Measurements from ENCODE around the gene PIGQ.
A peak's percentile ranks its signal among the peaks of the same experiment; 100 is the strongest.

DNA sequence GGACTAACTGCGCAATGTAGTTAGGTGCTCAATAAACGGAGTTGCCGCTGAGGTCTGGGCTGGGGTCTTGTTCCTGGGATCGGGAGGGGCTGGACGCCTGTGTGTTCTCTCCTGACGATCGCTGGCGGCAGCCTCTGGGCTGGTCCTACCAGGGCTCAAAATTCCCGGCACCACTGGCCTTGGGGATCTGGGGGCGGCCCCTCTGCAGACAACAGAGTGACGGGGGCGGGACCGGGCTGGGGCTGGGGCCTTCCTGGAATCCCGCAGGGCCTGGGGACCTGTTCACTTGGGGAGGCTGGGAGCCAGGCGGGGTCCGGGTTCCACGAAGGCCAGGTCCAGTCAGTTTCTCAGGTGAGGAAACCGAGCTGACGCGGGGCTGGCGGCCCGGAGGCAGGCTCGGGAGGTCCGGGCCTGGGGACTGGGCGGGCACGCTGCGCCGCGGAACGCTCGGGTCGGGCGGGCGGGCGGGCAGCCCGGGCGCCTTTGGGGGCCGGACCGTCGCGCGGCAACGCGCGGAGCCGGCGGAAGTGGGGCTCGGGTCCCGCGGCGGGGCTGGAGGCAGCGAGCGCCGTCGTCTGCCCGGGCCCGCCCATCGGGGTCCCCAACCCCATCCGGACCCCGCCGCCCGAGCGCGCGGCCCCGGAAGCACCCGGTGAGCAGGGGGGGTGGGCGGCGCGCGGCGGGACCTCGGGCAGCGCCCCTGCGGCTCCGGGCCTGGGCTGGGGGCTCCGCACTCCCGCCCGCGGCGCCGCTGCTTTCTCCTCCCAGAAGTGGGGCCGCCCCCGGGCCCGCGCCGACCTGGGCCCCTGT is at the start of gene PIGQ:
- TF ChIP-seq, protein P1, sequence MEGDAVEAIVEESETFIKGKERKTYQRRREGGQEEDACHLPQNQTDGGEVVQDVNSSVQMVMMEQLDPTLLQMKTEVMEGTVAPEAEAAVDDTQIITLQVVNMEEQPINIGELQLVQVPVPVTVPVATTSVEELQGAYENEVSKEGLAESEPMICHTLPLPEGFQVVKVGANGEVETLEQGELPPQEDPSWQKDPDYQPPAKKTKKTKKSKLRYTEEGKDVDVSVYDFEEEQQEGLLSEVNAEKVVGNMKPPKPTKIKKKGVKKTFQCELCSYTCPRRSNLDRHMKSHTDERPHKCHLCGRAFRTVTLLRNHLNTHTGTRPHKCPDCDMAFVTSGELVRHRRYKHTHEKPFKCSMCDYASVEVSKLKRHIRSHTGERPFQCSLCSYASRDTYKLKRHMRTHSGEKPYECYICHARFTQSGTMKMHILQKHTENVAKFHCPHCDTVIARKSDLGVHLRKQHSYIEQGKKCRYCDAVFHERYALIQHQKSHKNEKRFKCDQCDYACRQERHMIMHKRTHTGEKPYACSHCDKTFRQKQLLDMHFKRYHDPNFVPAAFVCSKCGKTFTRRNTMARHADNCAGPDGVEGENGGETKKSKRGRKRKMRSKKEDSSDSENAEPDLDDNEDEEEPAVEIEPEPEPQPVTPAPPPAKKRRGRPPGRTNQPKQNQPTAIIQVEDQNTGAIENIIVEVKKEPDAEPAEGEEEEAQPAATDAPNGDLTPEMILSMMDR (IDR thresholded peaks at IDR 0.05): no peak
- no peak for TF ChIP-seq EP300 (IDR thresholded peaks at IDR 0.05)
- TF ChIP-seq POLR2AphosphoS5 (IDR thresholded peaks at IDR 0.05): peak in 1 of 2 donors; percentile 39
